ENCODE measurements around the gene PLA2G12A. TPM values are rescaled to one million over a fixed set of nuclear protein-coding genes. Genes with fewer than 3 reads are reported as not detected.

PLA2G12A gene
- total RNA-seq, 1 donor from 2014 or later = 32.0 TPM

- intact Hi-C loops (cut with DNase I) = no loop called here
- Histone ChIP-seq H3K9me3 (no peaks in the 10 kb centered on the region), H3K27me3 (ENCODE audit: low read depth) (no peaks in the 10 kb centered on the region), H3K36me3 (no peaks in the 10 kb centered on the region), H3K4me1 (no peaks in the 10 kb centered on the region), H3K4me3 (no peak overlapping the region), H3K27ac (no peak overlapping the region)
- no peak for ATAC-seq
- no peak for DNase-seq
- no peak for TF ChIP-seq CTCF (IDR thresholded peaks at IDR 0.05)
Observed at GRCh38 chr4:109662771-109663170, 67.1 kb downstream of the PLA2G12A start.

GRCh38 chr4:109662116-109662515 is 67.8 kb downstream of the PLA2G12A start:
- Histone ChIP-seq H3K27me3 (ENCODE audit: low read depth) (no peaks in the 10 kb centered on the region), H3K36me3 (no peaks in the 10 kb centered on the region), H3K4me3 (no peak overlapping the region), H3K4me1 (no peaks in the 10 kb centered on the region), H3K27ac (no peak overlapping the region), H3K9me3 (no peaks in the 10 kb centered on the region)
- intact Hi-C loops (cut with DNase I) = no loop called here
- ATAC-seq = no peak
- DNase-seq = no peak
- TF ChIP-seq CTCF (IDR thresholded peaks at IDR 0.05) = no peak

Other genes starting within 250 kb of the PLA2G12A start
- 17.1 TPM for gene MCUB, start 169.8 kb downstream of the PLA2G12A start, total RNA-seq
- gene CASP6, start 26.6 kb downstream of the PLA2G12A start, total RNA-seq = 22.5 TPM
- 54.8 TPM for gene CFI, start 71.9 kb upstream of the PLA2G12A start, total RNA-seq
- 10.0 TPM for gene GAR1, start 85.7 kb upstream of the PLA2G12A start, total RNA-seq
- gene RRH, start 97.9 kb upstream of the PLA2G12A start, total RNA-seq = not detected
- 0.12 TPM for gene LRIT3, start 118.0 kb upstream of the PLA2G12A start, total RNA-seq
- gene EGF, start 182.8 kb upstream of the PLA2G12A start, total RNA-seq = 3.5 TPM